Suprapubic skin (tissue), 4 donors: Measurements from ENCODE around the gene GMCL2. TPM values are rescaled to one million over a fixed set of nuclear protein-coding genes. Genes with fewer than 3 reads are reported as not detected.

ENCODE experiments used
- DNase-seq, 2 donors: peaks; one replicate each; pipeline ENCODE4 v3.0.0-alpha.2; 2019; ENCODE audit warnings: low spot score in 2 of 2
- H3K27ac ChIP-seq: fragments of 200-600 bp; sonication (generic); one replicate; pipeline ENCODE4 v1.5.1; 2019
- H3K27me3 ChIP-seq: fragments of 200-600 bp; sonication (generic); one replicate; pipeline ENCODE4 v1.5.1; 2019
- H3K36me3 ChIP-seq: fragments of 200-600 bp; sonication (generic); one replicate; pipeline ENCODE4 v1.5.1; 2019
- H3K4me1 ChIP-seq: fragments of 200-600 bp; sonication (generic); one replicate; pipeline ENCODE4 v1.5.1; 2019
- H3K4me3 ChIP-seq: fragments of 200-600 bp; sonication (generic); one replicate; pipeline ENCODE4 v1.5.1; 2019; ENCODE audit warnings: mild to moderate bottlenecking
- H3K9me3 ChIP-seq: fragments of 200-600 bp; sonication (generic); one replicate; pipeline ENCODE4 v1.5.1; 2019
- EP300 ChIP-seq: sonication (generic); formaldehyde crosslinking; IDR thresholded peaks from one replicate; pipeline ENCODE4 v1.6.1; 2017; ENCODE audit warnings: antibody characterized with exemption
- POLR2A ChIP-seq, 2 donors: fragments of 450-650 bp; IDR thresholded peaks; one replicate each; pipeline ENCODE4 v1.6.1; 2017; ENCODE audit warnings: antibody characterized with exemption in 2 of 2, mild to moderate bottlenecking in 2 of 2, moderate library complexity in 2 of 2
- POLR2AphosphoS5 ChIP-seq, 3 donors: sonication (generic); formaldehyde crosslinking; IDR thresholded peaks; one replicate each; pipeline ENCODE4 v1.6.1; 2017; ENCODE audit warnings: antibody characterized with exemption in 3 of 3
- WGBS: methylation state at CpG from one replicate; pipeline ENCODE4 v1.1.5; 2018; 5-methylcytosine and 5-hydroxymethylcytosine counted together
- total RNA-seq, 4 donors: library from RNA; depleted of rRNA; stranded (reverse); fragments of >200 nt; gene quantifications; one replicate each; pipeline ENCODE4 v1.1.0, GENCODE V29; 2016
- TF ChIP-seq, protein P1 (sequence below), 2 donors: fragments of 200-600 bp in 1 of 2; fragments of 450-650 bp in 1 of 2; sonication (generic) in 1 of 2; IDR thresholded peaks; one replicate each; pipeline ENCODE4 v1.5.1; 2016 to 2019; ENCODE audit warnings: antibody characterized with exemption in 2 of 2, mild to moderate bottlenecking in 1 of 2, moderate library complexity in 1 of 2

Gene GMCL2
- total RNA-seq, 4 donors from 2014 or later, result 0.49 TPM; not detected in 3

DNA sequence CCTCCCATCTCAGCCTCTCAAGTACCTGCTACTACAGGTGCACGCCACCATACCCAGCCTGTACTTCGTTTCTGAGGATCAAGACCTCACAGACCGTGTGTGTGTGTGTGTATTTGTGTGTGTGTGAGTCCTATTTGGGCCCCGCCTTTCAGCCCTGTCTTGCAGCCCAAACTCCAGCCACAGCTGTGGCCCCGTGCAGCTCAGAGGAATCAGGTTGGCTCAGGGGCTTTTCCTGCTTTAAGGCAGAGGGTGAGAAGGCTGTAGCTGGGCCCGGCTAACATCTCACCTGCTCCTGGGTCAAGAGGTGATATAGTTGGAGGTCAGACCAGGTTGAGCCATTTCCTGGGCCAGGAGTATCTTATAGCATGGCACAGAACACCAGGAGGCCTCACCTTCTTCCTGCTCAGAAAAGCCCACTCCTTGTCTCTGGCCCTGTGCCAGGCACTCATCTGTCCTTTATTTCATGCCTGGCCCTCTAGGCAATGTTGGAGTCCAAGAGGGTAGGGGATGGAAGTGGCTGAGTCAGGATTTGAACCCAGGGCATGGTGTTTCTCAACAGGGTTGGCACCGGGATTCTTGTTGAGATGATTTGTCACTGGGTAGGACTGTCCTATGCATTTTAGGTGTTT lies 47.1 kb upstream of the GMCL2 start:
- Histone ChIP-seq H3K27me3 (no peaks in the 10 kb centered on the region), H3K9me3 (no peaks in the 10 kb centered on the region), H3K27ac (no peak overlapping the region), H3K36me3 (peaks cover 10% of the 10 kb centered on the region), H3K4me3 (no peak overlapping the region), H3K4me1 (peaks cover 72% of the 10 kb centered on the region)
- WGBS, result 88% methylated on average over 5 of the region's 7 CpGs
- DNase-seq, result no peak
- no peak for TF ChIP-seq EP300
- no peak for TF ChIP-seq POLR2A (IDR thresholded peaks at IDR 0.05)
- TF ChIP-seq POLR2AphosphoS5 (IDR thresholded peaks at IDR 0.05), result no peak
- TF ChIP-seq, protein P1, sequence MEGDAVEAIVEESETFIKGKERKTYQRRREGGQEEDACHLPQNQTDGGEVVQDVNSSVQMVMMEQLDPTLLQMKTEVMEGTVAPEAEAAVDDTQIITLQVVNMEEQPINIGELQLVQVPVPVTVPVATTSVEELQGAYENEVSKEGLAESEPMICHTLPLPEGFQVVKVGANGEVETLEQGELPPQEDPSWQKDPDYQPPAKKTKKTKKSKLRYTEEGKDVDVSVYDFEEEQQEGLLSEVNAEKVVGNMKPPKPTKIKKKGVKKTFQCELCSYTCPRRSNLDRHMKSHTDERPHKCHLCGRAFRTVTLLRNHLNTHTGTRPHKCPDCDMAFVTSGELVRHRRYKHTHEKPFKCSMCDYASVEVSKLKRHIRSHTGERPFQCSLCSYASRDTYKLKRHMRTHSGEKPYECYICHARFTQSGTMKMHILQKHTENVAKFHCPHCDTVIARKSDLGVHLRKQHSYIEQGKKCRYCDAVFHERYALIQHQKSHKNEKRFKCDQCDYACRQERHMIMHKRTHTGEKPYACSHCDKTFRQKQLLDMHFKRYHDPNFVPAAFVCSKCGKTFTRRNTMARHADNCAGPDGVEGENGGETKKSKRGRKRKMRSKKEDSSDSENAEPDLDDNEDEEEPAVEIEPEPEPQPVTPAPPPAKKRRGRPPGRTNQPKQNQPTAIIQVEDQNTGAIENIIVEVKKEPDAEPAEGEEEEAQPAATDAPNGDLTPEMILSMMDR (IDR thresholded peaks at IDR 0.05), result no peak

DNA sequence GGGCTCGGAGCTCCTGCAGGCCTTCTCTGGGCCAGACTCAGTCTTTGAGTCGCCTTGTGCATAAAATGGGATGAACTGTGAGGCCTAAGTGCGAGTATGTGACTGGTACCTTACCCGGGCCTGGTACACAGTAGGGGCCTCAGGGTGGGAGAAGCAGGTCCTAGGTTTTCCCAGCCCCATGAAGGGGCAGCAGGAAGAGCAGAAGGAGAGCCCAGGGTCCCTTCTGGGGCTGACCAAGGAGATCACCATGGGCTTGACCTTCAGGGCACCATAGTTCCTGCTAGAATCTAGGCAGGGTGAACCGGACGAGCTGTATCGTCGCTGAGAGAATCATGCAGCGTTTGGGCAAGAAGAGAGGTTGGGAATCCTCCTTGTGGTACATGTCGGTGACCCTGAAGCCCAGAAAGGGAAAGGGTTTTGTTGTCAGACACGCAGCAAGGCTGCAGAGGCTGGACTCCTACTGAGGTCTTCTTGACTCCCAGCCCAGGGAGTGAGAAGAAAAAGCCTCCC lies 45.8 kb upstream of the GMCL2 start:
- Histone ChIP-seq H3K9me3 (no peaks in the 10 kb centered on the region), H3K4me3 (peak overlapping the region; percentile 80), H3K27me3 (no peaks in the 10 kb centered on the region), H3K27ac (peak overlapping the region; percentile 98), H3K36me3 (peaks cover 23% of the 10 kb centered on the region), H3K4me1 (peaks cover 64% of the 10 kb centered on the region)
- no peak for DNase-seq
- TF ChIP-seq POLR2AphosphoS5 (IDR thresholded peaks at IDR 0.05) (no peak), EP300 (no peak), POLR2A (IDR thresholded peaks at IDR 0.05) (no peak)
- TF ChIP-seq, protein P1 (IDR thresholded peaks at IDR 0.05), result no peak
- WGBS, result 82% methylated on average over 8 of the region's 11 CpGs

DNA sequence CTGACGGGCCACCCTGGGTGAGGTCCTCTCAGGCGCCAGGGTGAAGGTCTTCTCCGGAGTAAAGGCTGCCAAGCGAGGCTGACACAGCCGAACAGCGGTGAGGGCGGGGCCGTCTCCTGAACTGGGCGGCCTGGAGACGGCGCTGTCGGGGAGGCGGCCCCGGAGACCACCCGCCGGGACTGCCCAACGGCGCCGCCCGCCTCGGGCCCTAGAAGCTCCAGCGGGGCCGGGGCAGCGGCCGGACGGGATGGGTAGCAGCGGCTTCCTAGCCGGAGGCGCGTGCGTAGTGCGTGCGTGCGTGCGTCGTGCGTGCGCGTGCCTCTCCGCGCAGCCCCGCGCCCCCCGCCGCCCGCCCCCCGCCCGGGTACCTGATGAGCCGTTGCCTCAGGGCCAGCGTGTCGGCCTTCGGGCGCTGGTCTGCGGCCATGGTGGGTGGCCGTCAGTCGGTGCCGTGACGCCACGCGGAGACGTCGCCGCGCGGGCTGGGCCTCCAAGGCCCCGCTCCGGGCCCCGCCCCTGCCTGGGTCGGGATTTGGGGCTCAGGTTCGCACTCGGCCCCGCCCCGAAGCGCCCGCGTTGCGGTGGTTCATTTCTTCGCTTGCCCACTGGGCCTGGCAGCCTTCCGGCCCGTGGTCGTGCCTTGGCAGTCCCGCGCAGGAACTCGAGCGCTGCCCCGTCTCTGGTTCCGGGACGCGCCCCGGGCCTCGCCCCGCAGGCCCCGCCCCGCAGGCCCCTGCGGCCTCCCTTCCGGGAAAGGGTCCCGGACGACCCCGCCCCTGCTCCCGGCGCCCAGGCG lies 45.2 kb upstream of the GMCL2 start, which contains the start of gene PHYKPL:
PHYKPL (minus strand) TSS at position 679 of the 796 bp plus-strand sequence; CDS start at position 427, 252 bp downstream.
- Histone ChIP-seq H3K27ac (peak within 1 kb of the TSS; percentile 98), H3K36me3 (peaks cover 29% of the 10 kb centered on the region), H3K27me3 (no peaks in the 10 kb centered on the region), H3K4me3 (peak within 1 kb of the TSS; percentile 80), H3K4me1 (peaks cover 58% of the 10 kb centered on the region), H3K9me3 (no peaks in the 10 kb centered on the region)
- WGBS, result 0% methylated on average over 10 of the region's 102 CpGs
- peak in 1 of 2 donors; percentile 83 for DNase-seq
- TF ChIP-seq, protein P1 (IDR thresholded peaks at IDR 0.05), result no peak
- TF ChIP-seq POLR2AphosphoS5 (IDR thresholded peaks at IDR 0.05), result peak in 1 of 3 donors; percentile 25
- TF ChIP-seq EP300, result no peak
- TF ChIP-seq POLR2A (IDR thresholded peaks at IDR 0.05), result peak in 1 of 2 donors; percentile 31

DNA sequence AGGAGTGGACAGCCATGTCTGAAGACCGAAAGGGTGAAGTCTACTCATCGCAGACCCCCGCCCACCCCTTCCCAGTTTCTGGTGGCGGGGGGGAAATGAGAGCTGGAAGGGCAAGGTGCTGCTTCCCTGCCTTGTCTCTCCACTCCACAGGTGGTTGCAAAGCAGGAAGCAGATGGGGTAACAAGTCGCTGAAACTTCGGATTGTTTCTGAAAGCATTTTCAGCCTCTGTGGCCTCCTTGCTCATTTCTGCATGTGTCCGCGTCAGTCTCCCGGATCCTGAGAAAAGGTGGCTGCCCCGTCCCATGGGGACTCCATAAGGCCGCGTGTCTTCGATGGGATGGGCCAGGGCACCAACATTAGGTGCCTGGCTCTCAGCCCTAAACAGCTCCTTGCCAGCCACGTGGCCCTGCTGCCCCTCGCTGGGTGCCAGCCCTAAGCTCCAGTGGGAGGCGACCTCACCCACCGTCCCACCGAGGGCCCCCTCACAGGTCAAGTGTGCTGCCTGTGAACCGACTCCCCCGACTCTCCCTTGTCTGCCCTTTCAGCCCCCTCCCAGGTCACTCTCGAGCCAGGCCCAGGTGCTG lies 44.5 kb upstream of the GMCL2 start:
- Histone ChIP-seq H3K27me3 (no peaks in the 10 kb centered on the region), H3K4me3 (peak overlapping the region; percentile 80), H3K36me3 (peaks cover 36% of the 10 kb centered on the region), H3K27ac (peak overlapping the region; percentile 98), H3K9me3 (no peaks in the 10 kb centered on the region), H3K4me1 (peaks cover 51% of the 10 kb centered on the region)
- no peak for TF ChIP-seq POLR2AphosphoS5 (IDR thresholded peaks at IDR 0.05)
- TF ChIP-seq POLR2A (IDR thresholded peaks at IDR 0.05), result no peak
- TF ChIP-seq EP300, result no peak
- TF ChIP-seq, protein P1 (IDR thresholded peaks at IDR 0.05), result no peak
- WGBS, result 45% methylated on average over 10 of the region's 21 CpGs
- no peak for DNase-seq
